Activated effector memory CD4-positive, alpha-beta T cell treated with anti-CD3 and anti-CD28 coated beads, Interleukin-2, amount 50 U/mL, for 16 hours (primary cell): ENCODE results near the gene MICB.
"Not testable (repeated sequence)": the region's sequence is repeated elsewhere in the genome, so short reads cannot be mapped to it uniquely, and the experiment has no call there.

Experiments used
- DNase-seq: peaks from one replicate; pipeline ENCODE4 v3.0.0-alpha.2; 2020

MICB gene

DNA sequence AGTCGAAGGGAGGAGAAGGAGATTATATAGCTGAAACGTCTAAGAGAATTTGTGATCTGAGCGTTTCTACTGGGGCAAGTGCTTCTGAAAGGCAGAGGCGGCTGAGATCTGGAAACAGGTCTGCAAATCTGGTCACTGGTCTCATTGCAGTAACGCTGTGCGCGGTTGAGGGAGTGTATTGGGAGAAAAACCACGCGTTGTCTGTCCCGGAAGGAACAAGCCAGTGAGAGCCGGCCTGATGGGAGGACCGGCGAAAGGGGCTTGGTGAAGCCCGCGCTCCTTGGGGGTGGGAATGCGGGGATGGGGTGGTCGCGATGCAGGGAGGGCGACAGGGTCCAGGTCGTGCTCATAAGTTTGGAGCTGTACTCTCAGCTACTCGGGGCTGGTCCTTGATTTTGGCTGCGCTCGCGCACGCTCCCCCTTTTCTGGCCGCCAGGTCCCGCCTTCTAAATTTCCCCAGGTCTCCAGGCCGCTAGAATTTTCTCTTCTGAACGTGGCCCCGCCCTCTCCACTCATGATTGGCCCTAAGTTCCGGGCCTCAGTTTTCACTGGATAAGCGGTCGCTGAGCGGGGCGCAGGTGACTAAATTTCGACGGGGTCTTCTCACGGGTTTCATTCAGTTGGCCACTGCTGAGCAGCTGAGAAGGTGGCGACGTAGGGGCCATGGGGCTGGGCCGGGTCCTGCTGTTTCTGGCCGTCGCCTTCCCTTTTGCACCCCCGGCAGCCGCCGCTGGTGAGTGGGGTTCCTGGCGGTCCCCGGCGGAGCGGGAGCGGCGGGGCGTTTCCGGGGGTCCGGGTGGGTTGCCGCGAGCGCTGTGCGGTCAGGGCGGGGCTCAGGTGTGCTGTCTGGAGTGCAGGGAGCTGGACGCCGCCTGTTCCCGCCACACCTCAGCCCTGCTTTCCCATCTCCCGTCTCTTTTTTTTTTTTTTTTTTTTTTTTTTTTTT lies at the start of gene MICB:
Gene MICB (plus strand): TSS at position 615 of the 946 bp plus-strand sequence. CDS start 49 bp downstream, at position 664.
- DNase-seq, result peak; percentile 95

GRCh38 chr6:31450751-31451150 lies 47.2 kb upstream of the MICB start:
- DNase-seq, result no peak

GRCh38 chr6:31452859-31453258 lies 45.1 kb upstream of the MICB start:
- DNase-seq, result no peak

- DNase-seq, result no peak
These were observed 44.7 kb upstream of the MICB start for GRCh38 chr6:31453259-31453658.

DNA sequence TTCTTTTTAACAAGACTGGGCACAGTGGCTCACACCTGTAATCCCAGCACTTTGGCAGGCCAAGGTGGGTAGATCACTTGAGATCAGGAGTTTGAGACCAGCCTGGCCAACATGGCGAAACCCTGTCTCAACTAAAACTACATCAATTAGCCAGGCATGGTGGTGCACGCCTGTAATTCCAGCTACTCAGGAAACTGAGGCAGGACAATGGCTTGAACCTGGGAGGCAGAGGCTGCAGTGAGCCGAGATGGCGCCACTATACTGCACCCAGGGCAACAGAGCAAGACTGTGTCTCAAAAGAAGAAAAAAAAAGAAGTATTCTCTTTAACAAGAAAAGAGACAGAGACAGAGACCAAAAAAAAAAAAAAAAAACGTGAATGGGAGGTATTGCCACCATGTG lies 38.1 kb upstream of the MICB start:
- not testable (repeated sequence) for DNase-seq

- no peak for DNase-seq
These were observed 37.5 kb upstream of the MICB start for GRCh38 chr6:31460361-31461025.

DNA sequence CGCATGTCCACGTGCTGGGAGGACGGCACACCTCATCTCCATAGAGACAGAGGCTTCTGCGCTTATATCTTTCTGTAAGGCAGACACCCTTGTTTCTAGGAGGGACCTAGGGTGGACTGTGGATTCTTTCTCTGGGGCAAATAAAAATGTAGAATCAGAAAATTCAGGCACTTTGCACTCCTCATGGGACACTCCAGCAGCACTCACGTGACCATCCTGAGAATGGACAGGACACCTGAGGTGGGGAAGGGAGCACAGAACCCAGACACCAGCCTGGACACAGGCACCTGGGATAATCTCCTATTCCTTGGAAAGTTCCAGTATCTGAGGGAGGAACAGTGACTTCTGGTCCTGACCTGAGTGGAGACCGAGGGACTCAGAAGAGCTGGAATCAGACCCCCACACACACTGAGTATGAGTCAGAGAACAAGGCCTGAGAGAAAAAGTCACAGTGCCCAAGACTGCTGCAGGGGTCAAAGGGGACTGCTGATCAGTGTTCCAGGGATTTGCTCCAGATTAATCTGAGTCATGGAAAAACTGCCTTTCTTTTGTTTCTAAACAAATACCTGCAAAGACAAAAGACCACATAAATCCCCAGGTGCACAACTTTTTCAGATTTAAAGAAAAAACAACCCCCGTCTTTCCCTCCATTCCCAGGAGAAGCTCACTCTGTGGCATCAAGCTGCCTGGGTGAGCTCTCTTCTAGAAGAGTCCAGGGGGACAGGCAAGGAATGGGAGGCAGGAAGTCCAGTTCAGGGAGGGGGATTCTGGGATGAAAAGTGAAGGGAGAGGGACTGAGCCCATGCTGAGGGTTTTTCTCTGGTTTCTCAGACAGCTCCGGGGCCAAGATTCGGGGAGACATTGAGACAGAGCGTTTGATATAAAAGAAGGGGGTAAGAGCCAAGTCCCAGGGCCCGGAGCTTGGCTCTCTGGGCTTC lies 35.6 kb upstream of the MICB start:
- no peak for DNase-seq

DNA sequence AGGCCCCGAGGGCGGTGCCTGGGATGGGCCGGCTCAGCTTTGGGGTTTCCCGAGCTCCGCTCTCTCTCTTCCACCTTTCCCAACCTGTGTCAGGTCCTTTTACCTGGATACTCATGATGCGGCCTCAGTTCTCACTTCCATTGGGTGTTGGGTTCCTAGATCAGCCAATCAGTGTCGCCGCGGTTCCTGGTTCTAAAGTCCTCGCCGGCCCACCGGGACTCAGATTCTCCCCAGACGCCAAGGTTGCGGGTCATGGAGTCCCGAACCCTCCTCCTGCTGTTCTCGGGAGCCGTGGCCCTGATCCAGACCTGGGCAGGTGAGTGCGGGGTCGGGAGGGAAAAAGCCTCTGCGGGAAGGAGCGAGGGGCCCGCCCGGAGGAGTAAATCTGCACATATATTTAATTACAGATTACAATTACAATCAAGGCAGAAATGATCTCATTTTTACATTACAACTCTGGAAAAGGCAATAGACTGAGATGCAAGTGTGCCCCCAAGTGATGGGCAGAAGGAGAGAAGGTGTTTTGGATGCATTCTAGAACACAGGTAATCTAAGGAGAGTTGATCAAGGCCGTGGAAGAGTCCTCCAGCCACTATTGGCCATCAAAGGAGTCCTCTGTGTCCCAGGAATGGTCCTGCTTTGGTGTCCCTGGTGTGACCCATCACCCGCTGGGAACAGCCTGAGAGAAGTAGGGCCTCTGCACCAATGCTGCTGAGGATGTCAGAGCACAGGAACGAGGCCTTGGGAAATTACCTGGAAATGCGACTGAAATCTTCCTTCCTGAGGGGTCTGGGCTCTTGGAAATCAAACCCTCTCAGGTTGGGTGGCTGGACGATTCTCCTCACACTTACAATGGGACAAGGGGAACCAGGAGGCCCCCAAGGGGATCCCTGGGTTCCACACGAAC lies 34.7 kb upstream of the MICB start:
- peak; percentile 95 for DNase-seq

DNA sequence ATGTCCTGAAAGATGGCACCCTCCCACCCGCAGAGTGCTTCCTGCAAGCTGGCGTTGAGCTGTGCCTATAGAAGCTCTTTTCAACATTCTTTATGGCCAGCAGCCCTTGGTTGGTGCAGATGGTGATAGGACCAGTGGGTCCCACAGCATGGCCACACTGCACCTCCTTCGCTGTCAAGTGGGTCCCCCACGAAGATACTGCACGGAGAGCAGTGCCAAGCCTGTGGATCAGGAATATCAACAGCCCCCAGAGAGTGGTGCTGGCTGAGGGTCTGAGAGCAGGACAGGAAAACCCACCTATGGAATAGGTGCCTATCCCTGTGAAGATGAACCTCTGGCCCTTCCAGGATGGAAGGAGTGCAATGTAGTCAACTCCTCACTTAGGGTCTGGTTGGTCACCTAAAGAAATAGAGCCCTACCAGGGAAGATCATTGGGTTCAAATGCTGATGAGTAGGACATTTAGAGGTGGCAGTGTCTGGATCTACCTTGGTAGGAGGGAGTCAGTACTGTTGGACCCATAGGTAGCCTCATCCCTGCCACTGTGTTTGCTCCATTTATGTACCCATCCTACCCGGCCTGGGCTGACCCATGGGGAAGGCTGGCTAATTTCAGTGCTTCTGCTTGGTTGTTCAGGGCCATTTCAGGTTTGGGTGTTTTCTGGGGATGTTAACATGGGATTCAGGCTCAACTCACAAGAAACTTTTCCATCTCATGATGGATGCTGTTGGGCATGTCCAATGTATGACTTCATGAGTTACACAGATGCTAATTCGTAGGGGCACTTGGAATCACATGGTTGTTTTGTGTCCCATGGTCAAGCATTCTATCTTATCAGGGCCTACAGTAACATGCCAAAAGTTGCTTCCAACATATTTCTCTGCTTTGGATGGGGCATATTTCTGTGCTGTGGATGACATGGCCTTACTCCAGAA lies 33.4 kb upstream of the MICB start:
- no peak for DNase-seq

- no peak for DNase-seq
These were observed 32.8 kb upstream of the MICB start for GRCh38 chr6:31465185-31465536.

DNA sequence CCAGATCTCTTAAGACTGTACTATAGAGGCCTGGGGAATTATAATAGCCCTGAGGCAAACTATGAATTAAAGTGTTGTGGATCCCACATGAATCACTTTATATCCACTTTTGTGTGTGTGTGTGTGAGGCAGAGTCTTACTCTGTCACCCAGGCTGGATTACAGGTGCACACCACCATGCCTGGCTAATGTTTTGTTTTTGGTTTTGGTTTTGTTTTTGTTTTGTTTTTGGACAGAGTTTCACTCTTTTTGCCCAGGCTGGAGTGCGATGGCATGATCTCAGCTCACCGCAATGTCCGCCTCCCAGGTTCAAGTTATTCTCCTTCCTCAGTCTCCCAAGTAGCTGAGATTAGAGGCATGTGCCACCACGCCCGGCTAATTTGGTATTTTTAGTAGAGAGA lies 32.2 kb upstream of the MICB start:
- no peak for DNase-seq

- no peak for DNase-seq
These were observed 31.5 kb upstream of the MICB start for GRCh38 chr6:31466466-31466865.

GRCh38 chr6:31467151-31467550 lies 30.8 kb upstream of the MICB start:
- no peak for DNase-seq

GRCh38 chr6:31468311-31468710 lies 29.6 kb upstream of the MICB start:
- no peak for DNase-seq

- no peak for DNase-seq
These were observed 27.1 kb upstream of the MICB start for GRCh38 chr6:31470801-31471200.

- DNase-seq, result no peak
These were observed 26.2 kb upstream of the MICB start for GRCh38 chr6:31471711-31472110.

- DNase-seq, result no peak
These were observed 25.7 kb upstream of the MICB start for GRCh38 chr6:31472259-31472658.

GRCh38 chr6:31473244-31473643 lies 24.7 kb upstream of the MICB start:
- no peak for DNase-seq

DNA sequence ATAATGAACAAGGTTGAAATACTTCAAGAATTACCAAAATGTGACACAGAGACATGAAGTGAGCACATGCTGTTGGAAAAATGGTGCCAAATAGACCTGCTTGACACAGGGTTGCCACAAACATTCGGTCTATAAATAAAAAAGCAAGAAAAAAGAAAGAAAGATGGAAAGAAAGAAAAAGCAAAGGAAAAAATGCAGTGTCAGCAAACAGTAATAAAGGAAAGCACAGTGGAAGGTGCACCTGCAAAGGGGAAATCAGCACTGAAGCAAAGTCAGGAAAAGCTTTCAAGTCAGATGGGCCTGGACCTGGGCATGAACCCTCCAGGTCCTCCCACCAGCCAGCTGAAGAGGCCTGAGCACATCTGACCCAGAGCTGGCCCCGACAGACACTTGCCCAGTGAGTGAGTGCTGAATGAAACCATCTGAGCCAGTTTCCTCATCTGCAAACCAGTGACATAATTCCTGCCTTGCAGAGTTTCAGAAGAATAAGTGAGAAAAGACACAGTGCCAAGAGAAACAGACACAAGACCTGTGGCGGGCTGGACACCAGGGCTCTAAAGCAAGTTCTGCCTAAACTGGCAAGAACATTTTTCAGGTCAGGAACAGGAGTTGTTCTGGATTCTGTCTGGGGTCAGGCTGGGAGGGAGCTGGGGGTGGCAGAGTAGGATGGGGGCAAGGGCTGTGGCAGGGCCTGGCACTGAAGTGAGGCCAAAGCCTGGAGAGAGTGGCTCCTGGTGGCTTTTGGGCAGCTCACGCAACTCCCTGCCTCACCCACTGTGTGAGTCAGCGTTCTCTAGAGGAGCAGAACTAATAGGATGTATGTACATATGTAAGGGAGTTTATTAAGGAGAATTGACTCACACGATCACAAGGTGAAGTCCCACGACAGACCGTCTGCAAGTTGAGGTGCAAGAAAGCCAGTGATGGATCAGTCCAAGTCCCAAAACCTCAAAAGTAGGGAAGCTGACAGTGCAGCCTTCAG lies 23.9 kb upstream of the MICB start:
- DNase-seq, result no peak

- peak; percentile 70 for DNase-seq
These were observed 23.1 kb upstream of the MICB start for GRCh38 chr6:31474871-31475286.
